ENCODE data around the gene ERMP1. TPM values are rescaled to one million over a fixed set of nuclear protein-coding genes. Genes with fewer than 3 reads are reported as not detected.

Gene ERMP1
- total RNA-seq, 1 experiment from 2014 or later: 35.2 TPM

GRCh38 chr9:5760338-5760737 lies 72.6 kb downstream of the ERMP1 start:
- in situ Hi-C loops (cut with HindIII; ENCODE audit: low pct_unique_long_range_greater_than_20kb, low sequenced_read_pairs): no loop called here
- no peak for DNase-seq (ENCODE audit: low read depth, low spot score)

- in situ Hi-C loops (cut with HindIII; ENCODE audit: low pct_unique_long_range_greater_than_20kb, low sequenced_read_pairs): no loop called here
- no peak for DNase-seq (ENCODE audit: low read depth, low spot score)
These were observed 76.3 kb downstream of the ERMP1 start for GRCh38 chr9:5756633-5757032.

- DNase-seq (ENCODE audit: low read depth, low spot score): no peak
- in situ Hi-C loops (cut with HindIII; ENCODE audit: low pct_unique_long_range_greater_than_20kb, low sequenced_read_pairs): no loop called here
These were observed 82.3 kb downstream of the ERMP1 start for GRCh38 chr9:5750569-5750968.

- DNase-seq (ENCODE audit: low read depth, low spot score): no peak
- in situ Hi-C loops (cut with HindIII; ENCODE audit: low pct_unique_long_range_greater_than_20kb, low sequenced_read_pairs): no loop called here
These were observed 83.6 kb downstream of the ERMP1 start for GRCh38 chr9:5749306-5749705.

GRCh38 chr9:5748438-5748837 lies 84.5 kb downstream of the ERMP1 start:
- in situ Hi-C loops (cut with HindIII; ENCODE audit: low pct_unique_long_range_greater_than_20kb, low sequenced_read_pairs): no loop called here
- no peak for DNase-seq (ENCODE audit: low read depth, low spot score)

- no peak for DNase-seq (ENCODE audit: low read depth, low spot score)
- in situ Hi-C loops (cut with HindIII; ENCODE audit: low pct_unique_long_range_greater_than_20kb, low sequenced_read_pairs): no loop called here
These were observed 89.8 kb downstream of the ERMP1 start for GRCh38 chr9:5743109-5743508.

GRCh38 chr9:5736563-5737346 lies 96.2 kb downstream of the ERMP1 start:
- in situ Hi-C loops (cut with HindIII; ENCODE audit: low pct_unique_long_range_greater_than_20kb, low sequenced_read_pairs): no loop called here
- DNase-seq (ENCODE audit: low read depth, low spot score): no peak

- in situ Hi-C loops (cut with HindIII; ENCODE audit: low pct_unique_long_range_greater_than_20kb, low sequenced_read_pairs): no loop called here
- DNase-seq (ENCODE audit: low read depth, low spot score): no peak
These were observed 97.8 kb downstream of the ERMP1 start for GRCh38 chr9:5735072-5735471.

Other genes with a start within 250 kb of the ERMP1 start
- 14.7 and 15.2 TPM in 2 replicates for gene RIC1, start 204.0 kb downstream of the ERMP1 start, total RNA-seq (2014; rRNA removed; shearing (Covaris generic))
- gene MLANA, start 57.8 kb upstream of the ERMP1 start, total RNA-seq (2014; rRNA removed; shearing (Covaris generic)): 3,042 and 3,120 TPM in 2 replicates
- gene RANBP6, start 182.5 kb upstream of the ERMP1 start, total RNA-seq (2014; rRNA removed; shearing (Covaris generic)): 15.0 and 18.1 TPM in 2 replicates

All from SK-MEL-5 (cell line).